DMS153 (cell line): Measurements from ENCODE around the gene GALNT17.
"Not testable (repeated sequence)": the region's sequence is repeated elsewhere in the genome, so short reads cannot be mapped to it uniquely, and the experiment has no call there.

Experiments
- DNase-seq: peaks from one replicate; lab custom pipeline; 2025; lab: John Stamatoyannopoulos, UW

GALNT17 gene

DNA sequence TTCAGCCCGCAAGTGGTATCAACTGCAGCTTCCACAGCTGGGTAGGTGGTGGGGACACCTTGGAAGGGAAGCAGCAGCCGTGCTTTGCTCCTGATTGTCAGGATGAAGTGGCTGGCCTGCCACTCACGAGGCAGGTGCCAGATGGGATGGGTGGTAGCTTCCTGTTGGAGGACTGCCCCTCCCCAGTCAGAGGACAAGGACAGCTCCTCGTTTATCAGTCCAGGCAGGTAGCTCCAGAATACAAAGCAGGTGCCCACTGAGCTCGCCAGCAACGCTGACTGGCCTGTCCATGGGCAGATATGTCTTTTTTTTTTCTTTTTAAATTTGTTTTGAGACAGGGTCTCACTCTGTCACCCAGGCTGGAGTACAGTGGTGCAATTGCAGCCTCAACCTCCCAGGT, 431.3 kb downstream of the GALNT17 start:
- no peak for DNase-seq

DNA sequence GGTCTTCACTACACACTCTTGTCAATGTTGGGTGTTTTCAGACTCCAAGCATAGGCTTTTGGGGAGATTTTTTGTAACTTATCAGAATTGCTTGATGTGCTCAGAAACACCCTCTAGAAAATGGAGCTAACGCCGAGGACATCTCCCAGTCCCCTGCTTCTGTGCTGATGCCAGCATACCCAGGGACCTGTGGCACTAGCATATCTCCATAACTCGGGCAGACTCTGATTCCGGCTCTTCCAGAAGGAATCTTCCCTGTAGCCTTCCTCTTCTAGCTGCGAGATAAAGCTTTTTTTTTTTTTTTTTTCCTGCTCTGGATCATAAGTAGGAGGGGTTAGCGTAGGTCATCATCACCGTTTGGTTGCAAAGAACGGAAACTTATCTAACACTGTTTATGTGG, 434.4 kb downstream of the GALNT17 start:
- no peak for DNase-seq

DNA sequence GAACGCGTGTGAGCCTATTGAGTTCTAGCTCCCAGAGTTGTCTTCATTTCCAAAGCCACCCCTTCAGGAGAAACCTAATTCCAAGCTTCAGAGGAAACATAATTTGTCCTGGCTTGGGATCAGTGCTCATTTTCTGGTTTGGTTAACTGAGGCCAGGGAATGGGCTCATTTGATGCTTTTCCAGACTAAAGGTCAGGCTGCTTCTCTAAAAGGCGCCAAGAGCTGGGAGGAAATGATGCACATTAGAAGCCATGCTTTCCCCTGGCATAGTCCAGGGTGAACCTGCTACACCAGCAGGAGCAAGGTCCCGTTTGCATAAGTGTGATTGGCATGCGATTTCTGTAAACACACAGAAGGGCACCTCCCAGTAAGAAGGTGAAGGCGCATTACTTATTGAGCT, 435.0 kb downstream of the GALNT17 start:
- DNase-seq: no peak

DNA sequence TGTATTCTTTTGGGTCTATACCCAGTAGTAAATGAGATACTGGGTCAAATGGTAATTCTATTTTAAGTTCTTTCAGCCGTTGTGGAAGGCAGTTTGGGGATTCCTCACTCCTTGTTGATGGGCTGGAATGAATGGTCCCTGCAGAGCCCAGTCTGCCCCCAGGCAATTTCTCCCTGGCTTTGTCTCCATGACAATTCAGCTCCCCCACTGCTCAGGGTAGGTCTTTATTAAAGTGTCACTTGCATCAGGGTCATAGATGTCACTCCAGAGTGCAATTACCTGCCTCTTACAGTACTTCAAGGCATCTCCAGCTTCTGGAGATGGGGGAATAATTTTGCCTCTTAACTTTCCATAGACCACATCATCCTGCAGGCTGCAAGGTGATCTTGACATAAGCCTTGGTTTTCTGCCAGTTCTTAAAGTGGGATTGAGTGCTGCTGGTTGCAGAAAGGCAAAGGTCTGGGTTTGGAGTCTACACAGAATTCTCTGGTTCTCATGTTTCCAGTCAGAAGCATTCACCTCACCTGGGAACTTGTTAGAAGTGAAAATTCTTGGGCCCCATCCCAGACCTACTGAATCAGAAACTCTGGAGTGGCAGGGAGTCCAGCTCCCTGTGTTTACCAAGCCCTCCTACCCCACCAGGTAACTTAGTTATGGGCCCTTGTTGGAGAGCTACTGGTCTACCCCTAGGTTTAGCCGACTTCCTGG, 442.4 kb downstream of the GALNT17 start:
- no peak for DNase-seq

DNA sequence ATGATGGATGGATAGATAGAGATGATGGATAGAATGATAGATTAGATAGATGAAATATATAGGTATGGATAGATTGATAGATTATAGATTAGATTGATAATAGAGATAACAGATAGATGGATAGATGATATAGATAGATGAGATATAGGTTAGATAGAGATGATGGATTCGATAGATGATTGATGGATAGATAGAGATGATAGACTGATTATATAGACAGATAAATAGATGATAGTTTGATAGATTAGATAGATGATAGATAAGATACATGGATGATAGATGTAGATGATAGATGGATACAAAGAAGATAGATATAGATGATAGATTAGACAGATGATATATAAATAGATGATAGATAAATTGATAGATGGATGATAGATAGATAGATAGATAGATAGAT, 448.1 kb downstream of the GALNT17 start:
- no peak for DNase-seq

DNA sequence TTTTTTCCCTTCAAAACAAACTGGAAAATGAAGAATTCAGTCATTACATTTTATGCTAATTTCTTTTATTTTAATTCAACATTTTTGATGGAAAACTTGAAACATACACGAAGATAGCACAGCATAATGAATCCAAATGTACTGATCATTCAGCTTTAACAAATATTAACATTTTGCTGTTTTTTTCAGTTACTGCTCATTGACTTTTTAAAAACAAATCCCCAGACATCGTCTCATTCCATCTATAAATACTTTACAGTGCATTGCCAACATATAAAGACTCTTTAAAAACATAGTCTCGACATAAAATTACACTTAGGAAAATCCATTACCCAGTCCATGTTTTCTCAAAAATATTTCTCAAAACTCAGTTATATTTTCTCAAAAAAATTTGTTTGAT, 452.3 kb downstream of the GALNT17 start:
- no peak for DNase-seq

DNA sequence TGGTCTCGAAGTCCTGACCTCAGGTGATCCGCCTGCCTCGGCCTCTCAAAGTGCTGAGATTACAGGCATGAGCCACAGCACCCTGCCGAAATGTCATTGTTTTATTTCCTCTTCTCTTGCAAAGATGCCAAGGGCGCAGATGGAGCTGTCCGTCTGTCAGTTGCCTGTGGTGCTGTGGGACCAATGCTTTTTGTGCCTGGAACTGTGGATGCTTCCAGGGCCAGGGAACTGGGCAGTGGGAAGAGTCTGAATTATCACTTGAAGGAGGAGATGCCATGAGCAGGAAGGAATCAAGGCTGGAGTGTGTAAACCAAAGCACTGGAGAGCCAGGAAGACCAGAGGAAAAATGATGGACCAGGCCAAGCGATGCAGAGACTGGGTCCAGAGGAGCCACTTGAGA, 459.9 kb downstream of the GALNT17 start:
- no peak for DNase-seq

GRCh38 chr7:71592388-71592787, 460.4 kb downstream of the GALNT17 start:
- DNase-seq: not testable (repeated sequence)

DNA sequence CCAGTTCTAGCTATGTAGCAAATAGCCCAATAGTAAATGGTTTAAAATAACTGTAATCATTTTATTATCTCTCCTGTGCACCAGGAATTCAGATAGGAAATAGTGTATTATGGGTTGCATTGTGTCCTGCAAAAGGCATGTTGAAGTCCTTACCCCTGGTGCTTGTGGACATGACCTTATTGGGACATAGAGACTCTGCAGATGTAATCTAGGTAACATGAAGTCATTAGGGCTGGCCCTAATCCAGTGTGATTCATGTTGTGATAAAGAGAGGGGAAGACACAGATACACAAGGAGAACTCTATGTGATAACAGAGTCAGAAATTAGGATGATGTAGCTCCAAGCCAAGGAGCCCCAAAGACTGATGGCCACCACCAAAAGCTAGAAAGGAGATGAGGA, 462.8 kb downstream of the GALNT17 start:
- DNase-seq: no peak

GRCh38 chr7:71595176-71595575, 463.2 kb downstream of the GALNT17 start:
- DNase-seq: no peak

DNA sequence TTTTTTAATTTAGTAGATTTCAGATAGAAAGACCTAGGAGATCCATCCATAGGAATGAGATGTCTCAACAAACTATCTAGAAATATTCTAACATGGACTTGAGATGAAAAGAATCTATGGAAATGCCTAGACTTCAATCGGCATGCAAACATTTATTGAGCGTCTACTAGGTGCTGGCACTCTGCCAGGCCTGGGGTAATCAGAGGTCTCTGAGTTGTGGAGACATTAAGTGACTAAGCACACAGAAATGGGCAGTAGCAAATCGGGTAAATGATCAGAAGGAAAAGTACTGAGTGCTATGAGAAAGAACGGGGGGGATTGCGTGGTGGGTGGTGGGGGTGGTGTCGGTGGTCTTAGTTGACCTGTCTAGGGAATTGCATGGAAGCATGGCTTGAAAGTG, 466.6 kb downstream of the GALNT17 start:
- DNase-seq: no peak

DNA sequence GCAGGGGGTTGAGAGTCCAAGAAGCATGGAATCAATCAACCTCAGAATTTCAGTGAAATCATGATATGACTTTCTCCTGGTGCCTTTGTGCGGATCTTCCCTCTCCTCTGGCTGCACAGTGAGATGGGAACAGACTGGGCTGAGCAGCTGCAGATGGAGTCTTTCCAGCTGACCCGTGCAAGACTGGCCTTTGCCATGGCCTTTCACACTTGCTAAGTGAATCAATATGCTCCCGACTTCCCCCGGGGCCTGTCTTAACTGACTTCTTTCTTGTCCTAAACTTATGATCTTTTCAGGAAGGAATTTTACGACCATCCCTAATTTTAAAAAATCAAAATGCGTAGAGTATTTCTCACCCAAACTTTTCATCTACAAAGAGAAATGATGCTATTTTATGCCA, 469.9 kb downstream of the GALNT17 start:
- DNase-seq: no peak

GRCh38 chr7:71604818-71605414, 473.0 kb downstream of the GALNT17 start:
- DNase-seq: no peak

DNA sequence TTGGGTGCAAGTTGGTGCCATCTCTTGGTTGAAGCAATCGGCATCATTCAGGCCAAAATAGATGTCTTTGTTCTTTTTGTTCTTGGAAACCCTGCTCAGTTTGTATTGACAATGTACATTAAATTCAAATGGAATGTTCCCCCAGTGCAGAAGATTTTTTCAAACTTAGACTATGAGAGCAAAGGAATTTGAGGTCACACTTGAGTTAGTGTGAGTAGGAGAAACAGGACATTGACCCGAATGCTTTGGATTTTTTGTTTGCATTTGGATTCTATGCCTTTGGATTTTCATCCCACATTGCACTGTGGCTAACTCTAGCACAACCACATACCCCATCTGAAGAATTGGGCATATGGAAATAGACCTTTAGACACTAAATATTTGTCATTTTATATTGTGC, 480.0 kb downstream of the GALNT17 start:
- no peak for DNase-seq

- no peak for DNase-seq
Measured at GRCh38 chr7:71612911-71613310, 481.0 kb downstream of the GALNT17 start.

DNA sequence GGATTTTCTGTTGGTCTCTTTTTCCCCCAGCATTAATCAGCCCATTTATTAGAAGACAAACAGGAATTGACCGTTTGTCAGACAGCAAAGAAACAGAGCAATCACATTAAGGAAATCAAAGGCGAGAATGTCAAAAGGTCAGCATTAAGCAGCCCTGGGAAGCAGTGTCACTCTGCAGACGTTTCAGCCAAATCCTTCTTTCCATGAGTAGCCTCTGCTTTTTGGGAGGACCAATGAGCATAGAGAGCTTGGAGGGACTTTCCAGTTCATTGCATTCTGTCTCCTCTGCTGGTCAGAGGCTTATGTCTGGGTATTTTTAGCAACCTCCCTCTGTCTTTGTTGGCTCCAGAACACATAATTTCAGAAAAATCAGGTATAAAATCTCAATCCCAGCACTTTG, 481.4 kb downstream of the GALNT17 start:
- no peak for DNase-seq

GRCh38 chr7:71615017-71615416, 483.1 kb downstream of the GALNT17 start:
- no peak for DNase-seq

GRCh38 chr7:71616217-71616616, 484.3 kb downstream of the GALNT17 start:
- no peak for DNase-seq

DNA sequence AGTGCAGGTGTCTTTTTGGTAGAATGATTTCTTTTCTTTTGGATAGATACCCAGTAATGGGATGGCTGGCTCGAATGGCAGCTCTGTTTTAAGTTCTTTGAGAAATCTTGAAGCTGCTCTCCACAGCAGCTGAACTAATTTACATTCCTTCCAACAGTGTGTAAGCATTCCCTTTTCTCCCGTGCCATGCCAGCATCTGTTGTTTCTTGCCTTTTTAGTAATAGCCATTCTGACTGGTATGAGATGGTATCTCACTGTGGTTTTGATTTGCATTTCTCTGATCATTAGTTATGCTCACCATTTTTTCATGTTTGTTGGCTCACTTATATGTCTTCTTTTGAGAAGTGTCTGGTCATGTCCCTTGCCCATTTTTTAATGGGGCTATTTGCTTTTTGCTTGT, 486.3 kb downstream of the GALNT17 start:
- DNase-seq: no peak

- no peak for DNase-seq
Measured at GRCh38 chr7:71625545-71625944, 493.6 kb downstream of the GALNT17 start.

DNA sequence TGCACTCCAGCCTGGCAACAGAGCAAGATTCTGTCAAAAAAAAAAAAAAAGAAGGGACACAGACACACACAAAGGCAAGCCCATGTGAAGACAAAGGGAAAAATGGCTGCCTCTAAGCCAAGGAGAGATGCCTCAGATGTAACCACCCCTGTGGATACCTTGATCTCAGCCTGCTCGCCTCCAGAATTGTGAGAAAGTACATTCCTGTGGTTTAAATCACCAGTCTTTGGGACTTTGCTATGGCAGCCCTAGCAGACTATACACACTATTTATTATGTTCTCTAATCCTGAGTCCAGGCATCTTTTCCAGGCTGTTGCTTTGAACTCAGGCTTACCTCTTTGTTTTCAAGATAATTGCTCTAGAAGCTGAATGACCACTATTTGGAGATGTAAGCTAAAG, 494.3 kb downstream of the GALNT17 start:
- no peak for DNase-seq

GRCh38 chr7:71627651-71628050, 495.7 kb downstream of the GALNT17 start:
- DNase-seq: no peak

DNA sequence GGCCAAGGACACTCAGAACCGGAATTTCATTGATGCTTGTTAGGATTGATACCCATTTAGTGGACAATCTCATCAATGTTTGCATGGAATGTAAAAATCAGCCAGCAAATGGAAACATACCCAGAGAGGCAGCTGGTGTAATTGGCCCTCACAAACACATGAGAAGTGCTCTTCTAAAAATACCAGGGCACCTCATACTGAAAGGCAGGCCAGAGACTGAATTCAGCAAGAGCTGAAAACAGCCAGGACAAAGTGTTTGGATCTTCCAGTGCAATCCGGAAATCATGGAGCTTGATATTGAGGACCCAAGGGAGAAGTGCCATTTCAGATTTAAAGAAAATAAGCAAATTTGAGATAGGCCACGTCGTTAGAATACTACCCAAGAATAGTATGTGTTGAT, 498.6 kb downstream of the GALNT17 start:
- no peak for DNase-seq

DNA sequence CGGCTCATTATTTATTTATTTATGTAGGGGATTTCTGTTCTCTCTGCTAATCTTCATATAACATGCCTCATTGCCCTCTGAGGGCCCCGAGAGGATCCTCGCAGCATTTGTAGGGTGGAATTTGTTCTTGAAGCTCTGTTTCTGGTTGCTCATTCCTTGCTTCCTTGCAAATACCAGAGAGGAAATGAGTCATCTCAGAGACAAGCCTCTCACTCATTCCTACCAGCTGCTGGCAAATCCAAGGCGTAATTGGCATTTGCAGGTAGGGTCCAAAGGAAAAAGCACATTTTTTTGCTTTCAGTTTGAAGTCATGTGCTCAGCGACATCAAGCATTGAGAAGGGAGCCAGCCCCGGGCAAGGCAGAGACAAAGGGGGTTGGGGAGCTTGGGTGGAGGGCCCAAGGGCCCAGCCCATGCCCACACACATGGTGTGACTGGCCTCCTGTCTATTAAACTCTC, 501.6 kb downstream of the GALNT17 start:
- DNase-seq: peak; percentile 4
